A673 (cell line): ENCODE results near the gene TSPAN19.

Source experiments
- CTCF ChIP-seq: fragments of 300-800, 200-600 bp; sonication (generic); conservative IDR thresholded peaks from 2 replicates; pipeline ENCODE4 v1.5.1; 2017; ENCODE audit warnings: low read depth, mild to moderate bottlenecking, antibody characterized with exemption, low read length, moderate library complexity, mixed read lengths
- EZH2 ChIP-seq: fragments of 200-600 bp; sonication (generic); IDR thresholded peaks from 2 replicates; pipeline ENCODE4 v1.6.1; 2017; ENCODE audit warnings: borderline replicate concordance, low read depth, mild to moderate bottlenecking, mixed read lengths, antibody characterized with exemption, low read length; ENCODE audit not compliant: poor library complexity, severe bottlenecking

GRCh38 chr12:84996759-84997158 lies 39.3 kb downstream of the TSPAN19 start:
- no peak for TF ChIP-seq CTCF
- no peak for TF ChIP-seq EZH2
